ENCODE data around the gene ENAH.

DNA sequence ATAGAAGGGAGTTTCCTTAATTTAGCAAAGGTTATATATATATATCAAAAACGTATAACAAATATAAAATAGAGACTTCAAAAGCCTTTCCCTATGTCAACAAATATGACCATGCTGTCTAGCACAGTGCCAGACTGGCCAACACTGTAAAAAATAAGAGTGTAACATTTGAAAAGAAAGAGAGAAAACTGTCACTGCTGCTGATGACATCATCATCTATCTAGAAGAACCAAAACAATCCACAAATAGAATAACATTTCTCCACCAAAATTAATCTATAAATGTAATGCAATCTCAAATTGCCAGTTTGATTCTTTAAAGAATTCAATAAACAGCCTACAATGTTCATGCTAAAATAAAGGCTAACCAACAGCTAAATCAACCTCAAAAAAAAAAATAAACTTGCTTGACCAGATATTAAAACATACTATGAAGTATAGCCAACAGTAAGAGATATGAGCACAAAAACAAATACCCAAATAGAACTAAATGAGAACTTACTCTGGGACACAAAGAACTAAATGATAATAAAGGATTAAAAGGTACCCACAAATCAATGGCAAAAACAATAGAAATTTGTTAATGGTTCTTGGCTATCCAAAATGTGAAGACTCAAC lies 50.2 kb downstream of the ENAH start:
- no peak for TF ChIP-seq POLR2AphosphoS5 (IDR thresholded peaks at IDR 0.05; ENCODE audit: borderline replicate concordance, low read depth, low read length)
- TF ChIP-seq EZH2 (IDR thresholded peaks at IDR 0.05) = no peak
- TF ChIP-seq FOXP2 (optimal IDR thresholded peaks at IDR 0.05; ENCODE audit: control extremely low read depth, extremely low read length, insufficient read depth) = no peak

Measured in SK-N-MC (cell line).